NCI-H2171 (cell line): ENCODE data around the gene TEX13B.
"Not testable (repeated sequence)": the region's sequence is repeated elsewhere in the genome, so short reads cannot be mapped to it uniquely, and the experiment has no call there.

Source experiments
- DNase-seq: peaks from one replicate; lab custom pipeline; 2025; lab: John Stamatoyannopoulos, UW

The TEX13B gene, protein sequence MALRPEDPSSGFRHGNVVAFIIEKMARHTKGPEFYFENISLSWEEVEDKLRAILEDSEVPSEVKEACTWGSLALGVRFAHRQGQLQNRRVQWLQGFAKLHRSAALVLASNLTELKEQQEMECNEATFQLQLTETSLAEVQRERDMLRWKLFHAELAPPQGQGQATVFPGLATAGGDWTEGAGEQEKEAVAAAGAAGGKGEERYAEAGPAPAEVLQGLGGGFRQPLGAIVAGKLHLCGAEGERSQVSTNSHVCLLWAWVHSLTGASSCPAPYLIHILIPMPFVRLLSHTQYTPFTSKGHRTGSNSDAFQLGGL

DNA sequence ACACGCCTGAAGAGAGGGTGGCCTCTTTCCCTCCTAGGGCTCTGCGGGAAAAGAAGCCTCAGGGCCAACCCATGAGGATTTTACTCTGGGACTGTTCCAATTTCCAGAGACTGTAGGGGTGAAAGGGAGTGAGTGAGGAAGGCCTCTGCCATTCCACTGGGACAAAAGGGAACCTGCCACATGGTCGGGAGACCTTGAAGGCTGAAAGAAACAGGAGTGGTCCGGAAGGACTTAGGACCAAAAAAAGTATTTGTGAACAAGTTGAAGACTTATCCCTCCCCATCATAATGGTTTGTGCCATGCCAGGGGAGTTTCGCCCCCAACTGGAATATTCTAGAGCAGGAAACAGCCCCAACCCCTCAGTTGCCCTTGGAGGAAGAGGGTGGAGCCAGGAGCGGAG, at the start of gene TEX13B:
TSS of gene TEX13B (minus strand) at position 15 of the 400 bp plus-strand sequence. CDS start 243 bp downstream, outside the sequence.
- no peak for DNase-seq

DNA sequence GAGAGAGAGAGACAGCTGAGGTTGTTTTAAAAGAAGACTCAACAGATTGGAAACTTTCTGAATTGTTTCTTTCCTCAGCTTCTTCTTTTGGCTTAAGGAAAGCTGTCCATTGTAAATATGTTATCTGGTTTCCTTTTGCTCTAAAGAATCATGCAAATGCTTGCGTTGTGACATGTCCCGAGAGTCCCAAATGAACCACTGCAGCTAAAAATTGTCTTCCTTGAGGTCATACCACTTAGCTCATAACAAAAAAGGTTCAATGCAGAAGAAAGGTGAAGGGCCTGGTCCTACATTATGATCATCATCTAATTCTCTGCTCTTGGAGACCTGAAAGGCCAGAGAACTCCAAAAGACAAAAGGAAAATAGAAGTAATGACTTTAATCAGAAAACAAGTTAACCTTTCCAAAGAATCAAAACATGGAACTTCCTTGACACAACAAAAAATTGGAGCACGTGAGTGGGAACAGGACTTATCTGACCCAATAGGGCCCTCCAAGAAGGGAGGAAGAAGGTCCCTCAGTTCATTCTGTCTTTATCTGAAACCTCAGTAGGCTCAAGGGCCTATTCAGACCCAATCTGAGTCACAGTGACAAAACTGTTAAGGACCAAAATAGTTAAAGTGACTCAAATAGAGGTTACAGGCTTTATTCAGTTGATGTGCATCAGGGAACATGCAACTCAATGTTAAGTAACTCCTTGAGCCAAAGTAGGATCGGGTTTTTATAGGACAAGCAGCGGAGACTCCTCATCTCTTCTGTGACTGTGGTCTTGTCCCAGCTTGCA, 48.0 kb upstream of the TEX13B start:
- DNase-seq: no peak

DNA sequence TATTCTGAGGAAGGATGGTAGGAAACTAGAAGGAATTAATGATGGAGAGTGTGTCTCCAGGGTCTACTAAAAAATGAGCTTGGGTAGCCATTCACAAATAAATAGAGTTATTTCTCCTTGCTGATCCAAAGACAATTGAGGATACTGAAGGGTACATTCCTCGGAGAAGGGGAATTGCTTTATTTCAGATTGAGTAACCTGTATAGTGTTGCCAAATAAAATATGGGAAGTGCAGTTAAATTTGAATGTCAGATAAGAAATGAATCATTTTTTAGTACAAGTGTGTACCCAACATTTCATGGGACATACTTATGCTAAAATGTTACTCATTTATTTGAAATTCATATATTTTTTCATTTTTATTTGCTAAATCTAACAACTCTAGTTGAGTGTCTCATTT, 46.7 kb upstream of the TEX13B start:
- no peak for DNase-seq

DNA sequence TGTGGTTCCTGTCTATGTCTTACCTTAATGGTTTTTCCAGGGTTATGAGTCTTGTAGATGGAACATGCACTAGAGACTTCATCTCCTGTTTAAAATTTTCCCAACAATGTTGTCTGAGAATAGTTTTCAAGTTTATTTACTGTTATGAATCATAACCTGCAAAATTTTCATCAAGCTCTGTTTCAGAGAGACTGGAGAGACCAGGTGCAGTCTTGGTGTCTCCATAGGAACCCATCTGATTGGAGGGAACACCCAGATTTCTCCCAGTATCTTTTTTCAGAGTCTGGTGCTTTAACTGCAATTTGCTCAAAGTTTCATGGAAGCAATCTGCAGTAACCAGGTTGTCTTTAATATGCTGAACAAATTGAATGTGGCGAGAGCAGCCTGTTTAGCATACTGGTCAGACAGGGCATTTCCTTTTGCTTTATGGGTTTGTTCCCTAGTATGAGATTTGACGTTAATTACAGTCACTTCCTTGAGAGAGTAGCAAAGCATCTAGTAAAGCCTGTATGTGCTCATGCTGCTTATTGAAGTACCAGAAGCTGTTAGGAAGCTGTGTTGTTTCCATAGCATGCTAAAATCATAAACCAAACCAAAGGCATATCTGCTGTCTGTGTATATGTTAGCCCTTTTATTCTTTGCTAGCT, 43.9 kb upstream of the TEX13B start:
- DNase-seq: no peak

DNA sequence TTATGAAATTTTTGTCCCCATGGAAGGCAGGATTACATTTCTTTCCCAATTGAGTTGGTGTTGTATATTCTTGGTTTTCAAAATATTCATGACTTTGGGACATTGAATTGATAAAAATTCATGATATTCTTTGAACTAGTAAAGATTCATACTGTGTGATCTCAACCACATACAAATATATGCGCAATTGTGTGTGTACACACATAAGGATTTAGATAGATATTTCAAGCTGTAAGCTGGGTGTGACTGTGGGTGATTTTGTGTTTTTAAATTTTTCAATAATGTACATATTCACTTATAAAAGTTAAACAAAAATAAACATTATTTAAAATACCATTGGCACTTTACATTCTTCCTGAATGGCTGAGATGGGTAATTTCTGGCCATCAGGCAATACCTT, 43.2 kb upstream of the TEX13B start:
- no peak for DNase-seq

DNA sequence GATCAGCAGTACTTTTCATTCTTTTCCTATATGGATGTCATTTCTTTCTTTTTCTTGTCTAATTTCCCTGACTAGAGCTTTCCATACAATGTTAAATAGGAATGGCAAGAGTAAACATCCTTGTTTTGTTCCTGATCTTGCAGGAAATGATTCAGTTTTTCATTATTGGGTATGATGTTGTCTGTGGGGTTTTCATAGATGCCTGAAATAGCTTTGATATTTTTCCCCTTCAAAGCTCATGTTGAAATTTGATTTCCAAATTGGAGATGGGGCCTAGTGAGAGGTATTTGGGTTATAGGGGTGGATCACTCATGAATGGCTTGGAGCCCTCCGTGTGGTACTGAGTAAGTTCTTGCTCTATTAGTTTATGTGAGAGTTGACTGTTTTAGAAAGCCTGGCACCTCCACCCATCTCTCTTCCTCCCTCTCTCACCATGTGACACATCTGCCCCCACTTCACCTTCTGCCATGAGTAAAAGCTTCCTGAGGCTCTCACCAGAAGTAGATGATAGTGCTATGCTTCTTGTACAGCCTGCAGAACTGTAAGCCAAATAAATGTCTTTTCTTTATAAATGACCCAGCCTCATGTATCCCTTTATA, 40.4 kb upstream of the TEX13B start:
- DNase-seq: no peak

DNA sequence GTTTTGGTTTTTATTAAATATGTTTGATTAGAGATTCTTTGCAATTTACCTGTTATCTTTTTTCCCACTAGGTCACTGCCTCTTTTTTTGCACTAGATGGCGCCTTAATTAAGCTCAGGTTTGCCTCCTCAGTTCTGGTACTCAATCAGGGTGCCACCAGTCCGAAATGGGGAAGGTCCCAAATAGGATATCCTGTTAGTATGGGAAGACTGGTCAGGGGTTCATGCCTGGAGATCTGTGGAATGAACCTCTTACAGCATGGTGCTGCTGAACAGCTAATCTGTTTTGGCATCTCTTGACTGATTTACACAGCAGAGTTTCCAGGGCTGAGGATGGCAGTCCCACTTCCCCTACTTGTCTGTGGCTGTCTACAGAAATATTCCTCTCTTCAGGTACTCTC, 38.5 kb upstream of the TEX13B start:
- DNase-seq: no peak

DNA sequence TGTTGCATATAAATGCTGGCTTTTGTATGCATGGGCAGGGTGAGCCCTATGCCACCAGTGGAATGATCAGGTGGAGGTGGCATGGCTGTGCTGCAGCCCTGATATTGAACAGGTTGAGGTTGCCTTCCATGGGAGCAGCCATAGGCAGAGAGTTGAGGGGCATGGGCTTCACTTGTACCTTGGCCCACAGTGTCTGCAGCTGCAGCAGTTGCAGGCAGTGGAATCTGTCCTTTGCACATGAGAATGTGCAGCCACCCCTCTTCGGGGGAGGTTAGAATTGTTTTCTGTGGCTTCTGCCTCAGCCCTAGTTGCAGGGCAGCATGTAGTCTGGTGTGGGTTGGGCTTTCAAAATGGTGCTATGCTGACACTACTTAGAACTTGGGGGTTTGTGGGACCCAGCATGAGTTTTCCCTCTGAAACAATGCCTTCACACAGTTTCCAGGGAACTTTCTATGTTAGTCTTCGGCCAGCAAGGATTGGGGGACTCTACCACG, 37.3 kb upstream of the TEX13B start:
- DNase-seq: no peak

DNA sequence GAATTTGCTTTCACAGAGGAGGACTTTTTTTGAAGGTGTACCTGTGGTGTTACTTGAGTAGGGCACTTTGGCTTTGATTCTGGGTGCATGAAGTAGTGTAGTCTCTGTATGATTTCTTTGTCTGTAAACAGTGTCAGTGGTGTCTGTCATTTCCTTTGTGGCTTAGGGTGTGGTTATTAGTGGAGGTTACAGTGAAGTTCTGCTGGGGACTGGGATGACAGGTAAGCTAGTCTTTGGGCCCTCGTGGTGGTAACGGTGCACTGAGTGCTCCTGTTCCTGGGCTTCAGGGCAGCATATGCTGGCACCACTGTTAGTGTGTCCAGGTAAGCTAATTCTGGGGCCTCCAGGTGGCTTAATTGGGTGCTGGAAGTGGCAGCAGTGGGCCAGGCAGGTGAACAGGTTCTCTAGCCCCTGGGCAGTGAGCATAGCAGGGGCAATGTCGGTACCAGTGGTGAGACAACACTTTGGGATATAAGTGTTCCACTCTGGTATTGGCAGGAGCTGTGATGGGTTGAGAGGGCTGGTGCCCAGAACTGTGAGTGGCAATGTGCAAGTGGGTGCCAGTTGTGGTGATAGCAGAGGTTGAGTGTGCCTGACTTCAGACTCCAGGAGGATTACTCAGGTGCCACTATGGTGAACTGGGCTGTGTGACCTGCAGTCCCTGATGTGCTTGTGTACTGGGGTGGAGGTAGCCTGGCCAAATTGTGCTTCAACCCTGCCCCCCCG, 36.6 kb upstream of the TEX13B start:
- no peak for DNase-seq

DNA sequence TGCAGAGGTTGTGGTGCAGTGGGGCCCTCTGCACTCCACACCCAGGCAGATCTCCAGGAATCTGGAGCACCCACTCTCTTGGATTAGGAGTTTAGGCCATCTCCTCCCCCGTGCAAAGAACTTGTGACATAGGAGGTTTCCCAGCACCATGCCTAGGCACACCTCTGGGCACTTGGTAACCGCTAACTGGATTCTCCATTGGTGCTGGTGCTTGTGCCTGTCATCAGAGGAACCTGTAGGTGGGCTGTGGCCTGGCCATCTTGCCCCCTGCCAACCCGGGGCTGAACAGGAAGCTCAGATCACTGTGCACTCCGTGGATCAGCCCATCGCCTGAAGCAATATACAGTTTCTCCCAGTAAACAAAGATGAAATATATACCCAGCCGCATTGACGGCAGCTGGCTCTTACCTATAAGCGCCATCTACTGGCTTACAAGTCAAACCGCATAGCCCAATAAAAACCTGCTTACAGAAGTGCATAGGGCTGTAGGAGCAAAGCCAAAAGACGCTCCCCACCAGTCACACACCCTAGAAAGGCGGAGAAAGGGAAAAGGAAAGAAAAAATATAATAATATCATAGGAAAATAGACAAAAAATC, 19.1 kb upstream of the TEX13B start:
- DNase-seq: peak; percentile 26

DNA sequence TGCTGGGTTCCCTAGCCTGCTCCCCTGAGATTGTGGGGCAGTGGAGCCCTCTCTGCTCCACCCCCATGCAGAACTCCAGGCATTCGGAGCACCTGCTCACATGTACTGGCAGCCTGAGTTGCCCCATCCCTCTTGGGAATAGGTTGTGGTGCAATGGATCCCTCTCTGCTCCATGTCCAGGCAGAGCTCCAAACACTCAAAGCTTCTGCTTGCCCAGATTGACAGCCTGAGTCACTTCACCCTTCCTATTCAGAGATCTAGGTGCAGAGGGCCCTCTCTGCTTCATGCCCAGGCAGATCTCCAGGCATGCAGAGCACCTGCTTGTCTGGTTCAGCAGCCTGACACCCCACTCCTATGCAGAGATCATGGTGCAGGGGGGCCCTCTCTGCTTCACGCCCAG, 18.6 kb upstream of the TEX13B start:
- DNase-seq: peak; percentile 73

DNA sequence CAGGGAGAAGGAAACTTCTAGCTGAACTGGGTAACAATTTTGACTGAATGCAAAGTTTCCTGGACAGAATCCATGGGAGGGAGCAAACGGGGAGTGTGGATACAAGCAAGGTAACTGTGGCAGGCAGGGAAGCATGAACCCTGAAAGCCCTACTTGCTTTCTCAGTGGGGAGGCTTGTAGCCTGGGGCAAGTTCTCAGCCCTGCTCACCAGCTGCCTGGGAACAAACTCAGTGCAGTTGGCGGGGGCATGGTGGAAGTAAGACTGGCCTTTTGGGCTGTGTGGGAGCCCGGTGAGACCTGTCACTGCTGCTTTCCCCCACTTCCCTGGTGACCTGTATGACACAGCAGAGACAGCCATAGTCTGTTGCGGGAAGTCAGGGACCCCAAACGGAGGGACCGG, 14.0 kb upstream of the TEX13B start:
- DNase-seq: no peak

DNA sequence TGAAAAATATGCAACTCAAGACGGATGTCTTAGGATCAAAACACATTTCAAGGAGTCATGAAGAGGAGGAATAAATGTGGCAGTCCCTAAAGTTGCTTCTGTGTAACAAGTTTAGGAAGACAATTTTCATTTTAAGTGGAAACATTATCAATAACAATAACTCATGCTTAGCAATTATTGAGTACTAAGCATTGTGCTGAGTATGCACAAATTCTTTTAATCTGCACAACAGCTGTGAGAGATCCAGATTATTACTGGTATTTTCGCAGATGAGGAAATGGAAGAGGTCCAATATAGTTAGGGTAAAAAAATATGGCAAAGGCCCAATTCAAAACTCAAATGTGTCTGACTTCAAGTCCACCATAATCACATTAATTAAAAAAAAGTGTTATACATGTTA, 2.9 kb upstream of the TEX13B start:
- no peak for DNase-seq

DNA sequence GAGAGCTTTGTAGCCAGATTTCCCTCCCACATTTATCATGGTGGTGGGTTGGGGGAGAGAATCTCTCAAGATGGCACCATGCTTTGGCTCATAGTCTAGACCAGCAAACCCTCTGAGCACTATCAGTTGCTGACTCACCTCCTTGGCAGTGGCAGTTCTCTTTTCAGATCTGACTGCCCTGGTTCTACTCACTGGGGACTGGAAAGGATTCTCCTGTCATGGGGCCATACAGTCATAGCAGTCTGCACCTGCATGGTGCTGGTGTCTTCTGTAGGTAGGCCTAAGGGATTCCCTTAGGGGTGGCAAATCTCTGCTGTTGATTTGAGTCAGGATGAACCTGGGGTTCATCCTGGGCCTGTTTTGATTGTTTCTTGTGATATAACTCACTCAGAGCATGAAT, 2.6 kb downstream of the TEX13B start:
- DNase-seq: no peak

DNA sequence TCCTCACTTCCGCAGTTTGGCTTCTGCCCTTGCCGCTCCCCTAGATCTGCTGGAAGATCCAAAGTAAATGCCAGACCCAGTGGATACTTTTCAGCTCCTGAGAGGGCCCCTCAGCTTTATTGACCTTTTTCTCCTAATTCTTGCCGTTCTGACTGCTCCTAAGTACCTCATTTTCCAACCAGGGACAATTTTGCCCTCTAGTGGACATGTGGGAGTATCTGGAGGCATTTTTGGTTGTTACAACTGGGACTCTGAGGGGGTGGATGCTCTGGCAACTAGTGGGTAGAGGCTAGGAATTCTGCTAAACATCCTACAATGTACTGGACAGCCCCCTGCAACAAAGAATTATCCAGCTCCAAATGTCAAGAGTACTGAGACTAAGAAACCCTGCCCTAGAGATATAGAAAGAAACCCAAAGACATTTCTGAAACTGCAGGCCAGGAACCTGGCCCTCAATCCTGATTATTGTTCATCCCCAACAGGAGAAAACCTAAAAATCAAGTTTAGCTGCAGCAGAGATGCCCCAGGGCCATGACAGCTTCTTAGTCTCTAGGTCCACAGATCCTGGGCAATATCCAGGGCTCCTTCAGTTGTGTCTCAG, 3.4 kb downstream of the TEX13B start:
- DNase-seq: no peak

DNA sequence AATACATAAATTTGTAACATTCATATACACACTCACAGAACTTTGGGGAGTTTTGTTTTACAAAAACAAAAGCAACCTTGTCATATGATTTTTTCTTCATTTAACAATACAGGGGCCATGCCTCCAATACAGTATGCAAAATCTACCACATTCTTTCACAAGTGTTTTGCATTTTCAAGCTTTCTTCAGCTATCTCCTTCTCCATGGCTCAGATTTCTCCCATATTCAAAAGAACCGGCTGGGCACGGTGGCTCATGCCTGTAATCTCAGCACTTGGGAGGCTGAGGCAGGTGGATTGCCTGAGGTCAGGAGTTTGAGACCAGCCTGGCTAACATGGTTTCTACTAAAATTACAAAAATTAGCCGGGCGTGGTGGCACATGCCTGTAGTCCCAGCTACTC, 4.1 kb downstream of the TEX13B start:
- no peak for DNase-seq

DNA sequence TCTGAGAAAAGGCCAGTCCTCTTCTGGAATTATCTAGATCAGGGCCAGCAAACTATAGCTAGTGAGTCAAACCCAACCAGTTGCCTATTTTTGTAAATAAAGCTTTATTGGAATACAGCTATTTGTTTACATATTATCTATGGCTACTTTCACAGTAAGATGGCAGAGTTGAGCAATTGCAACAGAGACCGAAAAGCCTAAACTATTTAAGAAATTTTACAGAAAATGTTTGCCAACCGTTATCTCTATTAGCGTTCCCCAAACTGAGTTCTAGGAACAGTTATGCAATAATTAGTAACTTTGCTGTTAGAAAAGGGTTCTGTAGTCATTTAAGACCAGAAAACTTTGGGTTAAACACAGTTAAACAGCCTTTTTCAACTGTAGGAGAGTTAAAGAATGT, 10.5 kb downstream of the TEX13B start:
- DNase-seq: no peak

DNA sequence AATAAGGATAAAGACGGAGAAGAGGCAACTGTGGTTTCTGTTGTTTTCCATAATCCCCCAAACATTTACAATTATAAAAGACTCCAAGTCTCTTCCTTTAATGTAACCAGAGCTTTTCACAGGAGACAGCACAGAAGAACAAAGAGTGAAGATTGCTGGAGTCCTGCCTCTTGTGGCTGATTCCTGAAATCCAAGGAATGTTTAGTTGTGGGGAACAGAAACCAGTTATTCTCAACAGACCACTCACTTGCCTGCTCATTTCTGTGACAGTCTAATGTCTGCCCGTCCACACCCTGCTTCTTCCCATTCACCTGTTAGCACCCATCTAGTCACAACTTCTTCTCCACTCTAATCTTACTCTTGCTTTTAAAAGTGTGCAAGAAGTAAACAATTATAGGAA, 12.1 kb downstream of the TEX13B start:
- no peak for DNase-seq

DNA sequence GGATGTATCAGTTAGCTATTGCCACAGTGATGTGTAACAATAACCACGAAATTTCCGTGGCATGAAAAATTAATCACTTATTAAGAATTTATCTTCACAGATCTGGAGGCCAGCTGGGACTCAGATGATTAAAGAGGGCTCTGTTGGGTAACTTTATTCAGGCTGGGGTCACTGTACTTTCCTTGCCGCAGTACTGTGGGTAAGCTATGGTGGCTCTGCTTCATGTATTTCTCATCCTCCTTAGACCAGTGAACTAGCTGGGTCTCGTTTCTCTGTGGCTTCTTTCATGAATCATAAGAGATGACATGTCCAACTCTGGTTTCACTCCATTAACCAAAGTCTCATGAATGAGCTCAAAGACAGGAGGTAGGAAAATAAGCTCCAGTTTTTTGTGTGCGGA, 13.5 kb downstream of the TEX13B start:
- DNase-seq: no peak

DNA sequence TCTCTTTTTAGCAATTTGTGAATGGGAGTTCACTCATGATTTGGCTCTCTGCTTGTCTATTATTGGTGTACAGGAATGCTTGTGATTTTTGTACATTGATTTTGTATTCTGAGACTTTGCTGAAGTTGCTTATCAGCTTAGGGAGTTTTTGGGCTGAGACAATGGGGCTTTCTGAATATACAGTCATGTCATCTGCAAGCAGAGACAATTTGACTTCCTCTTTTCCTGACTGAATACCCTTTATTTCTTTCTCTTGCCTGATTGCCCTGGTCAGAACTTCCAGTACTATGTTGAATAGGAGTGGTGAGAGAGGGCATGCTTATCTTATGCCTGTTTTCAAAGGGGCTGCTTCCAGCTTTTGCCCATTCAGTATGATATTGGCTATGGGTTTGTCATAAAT, 26.8 kb downstream of the TEX13B start:
- not testable (repeated sequence) for DNase-seq

DNA sequence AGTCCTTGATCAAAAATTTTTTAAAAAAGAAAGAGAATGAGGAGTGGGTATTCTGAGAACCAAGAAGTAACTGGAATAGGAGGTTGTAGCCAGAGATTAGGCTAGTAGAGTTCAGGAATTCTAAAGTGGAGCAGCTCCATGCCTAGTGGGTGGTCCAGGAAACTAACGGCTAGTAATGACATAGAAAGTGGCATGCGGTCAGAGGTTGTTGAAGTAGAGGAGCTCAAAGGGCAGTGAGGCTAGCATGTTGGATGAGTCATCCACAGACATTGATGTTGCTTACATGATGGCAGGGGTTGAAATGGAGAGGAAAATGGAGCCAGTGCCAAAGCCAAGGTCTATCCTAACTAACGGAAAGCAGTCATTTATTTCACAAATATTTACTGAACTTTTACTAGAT, 42.1 kb downstream of the TEX13B start:
- no peak for DNase-seq
